Activated CD8-positive, alpha-beta memory T cell treated with anti-CD3 and anti-CD28 coated beads for 4 hours (primary cell): ENCODE measurements around the gene EXOG.
"Not testable (repeated sequence)": the region's sequence is repeated elsewhere in the genome, so short reads cannot be mapped to it uniquely, and the experiment has no call there.

Experiments
- DNase-seq, 2 donors: peaks; one replicate each; pipeline ENCODE4 v3.0.0-alpha.2; 2020; ENCODE audit warnings: low read depth in 2 of 2

EXOG gene

DNA sequence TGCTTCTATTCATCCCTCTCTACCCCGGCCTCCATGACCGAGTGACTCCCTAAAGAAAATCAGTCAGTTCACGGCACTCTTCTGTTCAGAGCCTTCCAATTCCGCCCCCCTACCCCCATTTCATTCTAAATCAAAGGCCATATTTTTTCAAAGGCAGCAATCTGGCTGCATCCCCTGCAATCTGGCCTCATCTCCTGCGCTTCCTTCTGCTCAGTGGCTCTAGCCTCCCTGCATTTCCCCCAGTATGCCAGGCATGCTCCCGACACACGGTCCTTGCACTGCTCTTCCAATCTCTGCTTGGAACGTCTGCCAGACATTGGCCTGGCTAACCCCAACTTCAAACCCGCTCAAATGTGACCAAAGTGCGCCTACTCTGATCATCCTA, 67.7 kb downstream of the EXOG start:
- no peak for DNase-seq

DNA sequence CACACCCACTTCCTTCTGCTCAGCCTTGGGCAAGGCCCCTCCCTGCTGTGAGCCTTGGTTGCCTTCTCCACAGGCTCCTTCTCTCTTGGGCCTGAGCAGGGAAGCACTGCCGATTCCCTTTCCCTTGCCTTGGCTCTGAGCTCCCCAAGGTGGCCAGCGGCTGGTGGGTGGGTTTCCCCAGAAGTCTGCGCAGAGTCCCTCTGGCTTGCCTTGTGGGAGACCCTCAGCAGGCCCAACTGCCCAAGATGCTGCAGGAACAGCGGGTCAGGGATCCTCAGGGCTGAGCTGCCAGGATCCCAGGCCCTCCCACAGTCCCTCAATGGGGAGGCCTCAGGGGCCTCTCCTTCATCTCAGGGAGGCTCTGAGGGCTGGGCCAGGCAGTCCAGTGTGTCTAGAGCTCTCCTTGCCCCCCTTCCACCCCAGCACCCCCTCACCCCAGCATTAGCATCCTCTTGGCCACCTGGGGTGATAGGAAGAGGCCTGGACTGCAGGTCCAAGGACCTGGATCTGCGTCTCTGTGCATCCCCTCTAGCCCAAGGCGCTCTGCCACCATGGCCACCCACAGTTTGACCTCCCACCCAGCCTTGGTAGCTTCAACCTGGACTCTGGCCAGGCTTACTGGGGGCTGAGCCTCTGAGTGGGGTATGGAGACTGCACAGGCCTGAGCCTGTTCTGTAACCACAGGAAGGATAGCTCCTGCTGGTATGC, 68.6 kb downstream of the EXOG start:
- DNase-seq: no peak

DNA sequence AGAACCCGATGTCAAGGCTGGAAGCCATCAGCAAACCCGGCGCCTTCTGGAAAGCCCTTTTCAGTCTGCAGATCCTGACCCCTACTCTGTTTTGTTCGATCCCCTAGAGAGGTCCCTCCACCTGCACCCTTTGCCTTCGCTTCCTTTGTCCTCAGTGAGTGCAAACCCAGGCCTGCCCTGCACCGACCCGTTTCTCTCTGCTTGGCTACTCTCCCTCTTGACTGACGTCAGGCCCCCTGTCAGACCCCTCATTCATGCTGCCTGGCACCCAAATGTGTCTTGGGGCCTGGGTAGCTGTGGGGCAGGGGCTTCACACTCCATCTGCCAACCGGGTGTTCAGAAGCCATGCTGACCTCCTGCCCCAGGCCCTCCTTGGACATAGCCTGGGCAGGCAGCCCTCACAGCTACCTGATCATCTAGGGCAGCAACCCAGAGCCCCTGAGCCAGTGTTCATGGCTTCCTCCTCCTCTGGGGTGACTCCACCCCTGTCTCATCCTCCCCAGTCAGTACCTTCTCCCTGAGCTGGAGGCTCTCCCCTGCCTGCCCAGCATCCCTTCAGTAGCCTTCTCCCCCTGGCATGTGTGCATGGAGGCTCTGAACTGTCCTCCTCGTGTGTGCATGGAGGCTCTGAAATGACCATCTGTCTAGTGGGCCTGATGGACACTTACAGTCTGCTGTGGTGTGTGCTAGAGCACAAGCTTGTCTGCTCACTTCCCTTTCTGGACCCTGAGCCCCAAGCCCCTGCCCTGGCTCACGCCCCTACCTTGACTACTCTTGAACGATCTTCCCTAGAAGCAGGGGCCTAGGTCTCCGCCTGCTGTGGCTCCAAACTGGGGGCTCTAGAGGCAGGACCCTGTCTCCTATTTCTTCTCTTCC, 69.4 kb downstream of the EXOG start:
- DNase-seq: no peak

DNA sequence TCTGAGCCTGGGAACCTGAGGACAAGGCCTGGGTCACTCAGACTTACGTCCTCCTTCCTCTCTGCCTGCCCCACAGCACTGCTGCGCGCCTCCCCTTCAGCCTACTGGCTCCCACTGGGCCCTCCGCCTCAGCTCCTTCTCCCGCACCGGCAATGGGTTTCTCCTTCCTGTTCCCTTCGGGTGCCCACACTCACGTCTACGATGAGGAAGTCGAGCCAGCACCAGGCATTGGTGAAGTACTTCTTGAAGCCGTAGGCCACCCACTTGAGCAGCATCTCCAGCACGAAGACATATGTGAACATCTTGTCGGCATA, 70.0 kb downstream of the EXOG start:
- no peak for DNase-seq

DNA sequence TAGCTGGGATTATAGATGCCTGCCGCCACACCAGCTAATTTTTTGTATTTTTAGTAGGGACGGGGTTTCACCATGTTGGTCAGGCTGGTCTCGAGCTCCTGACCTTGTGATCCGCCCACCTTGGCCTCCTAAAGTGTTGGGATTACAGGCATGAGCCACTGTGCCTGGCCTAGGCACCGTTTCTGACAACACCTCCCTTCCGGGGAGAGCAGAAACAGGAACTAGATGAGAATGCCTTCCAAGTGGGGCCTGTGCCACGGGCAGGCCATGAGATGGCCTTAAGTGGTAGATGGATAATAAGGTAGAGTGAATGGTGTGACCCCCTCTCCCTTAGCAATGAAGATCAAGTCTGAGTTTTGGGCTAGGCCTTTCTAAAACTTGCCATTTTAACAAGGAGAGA, 70.7 kb downstream of the EXOG start:
- DNase-seq: not testable (repeated sequence)

DNA sequence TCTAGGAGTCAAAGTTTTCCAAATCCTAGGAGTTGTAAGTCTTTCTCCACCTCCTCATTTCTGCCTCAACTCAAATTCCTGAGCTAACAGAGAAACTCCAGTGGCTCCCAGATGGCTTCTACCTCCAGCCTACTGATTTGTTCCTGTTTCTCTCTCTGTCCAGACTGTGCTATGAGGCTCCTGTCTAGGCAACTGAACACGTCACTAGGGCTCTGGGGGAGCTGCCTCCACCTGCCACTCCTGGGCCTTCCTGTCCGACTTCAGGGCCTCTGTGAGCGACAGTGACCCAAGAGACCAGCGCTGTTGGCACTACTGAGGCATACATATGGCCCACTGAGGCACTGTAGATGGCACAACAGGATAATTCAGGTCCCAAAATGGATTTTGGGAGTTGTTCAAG, 71.4 kb downstream of the EXOG start:
- DNase-seq: no peak

DNA sequence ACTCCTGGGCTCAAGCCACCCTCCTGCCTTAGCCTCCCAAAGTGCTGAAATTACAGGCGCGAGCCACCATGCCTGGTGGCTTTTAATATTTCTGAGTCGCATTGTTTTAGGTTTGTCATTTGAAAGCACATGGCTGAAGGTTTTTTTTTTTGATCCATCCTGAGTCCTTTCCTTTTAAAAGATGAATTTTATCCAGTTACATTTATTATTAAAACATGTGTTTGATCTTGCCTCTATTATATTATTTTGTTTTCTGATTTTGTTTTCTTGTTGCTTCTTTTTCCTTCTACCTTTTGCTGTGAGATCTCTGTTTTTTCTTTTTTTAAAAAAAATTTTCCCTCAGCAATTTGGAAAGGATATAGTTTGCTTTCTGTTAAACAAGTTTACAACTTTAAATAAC, 77.0 kb downstream of the EXOG start:
- DNase-seq: no peak

DNA sequence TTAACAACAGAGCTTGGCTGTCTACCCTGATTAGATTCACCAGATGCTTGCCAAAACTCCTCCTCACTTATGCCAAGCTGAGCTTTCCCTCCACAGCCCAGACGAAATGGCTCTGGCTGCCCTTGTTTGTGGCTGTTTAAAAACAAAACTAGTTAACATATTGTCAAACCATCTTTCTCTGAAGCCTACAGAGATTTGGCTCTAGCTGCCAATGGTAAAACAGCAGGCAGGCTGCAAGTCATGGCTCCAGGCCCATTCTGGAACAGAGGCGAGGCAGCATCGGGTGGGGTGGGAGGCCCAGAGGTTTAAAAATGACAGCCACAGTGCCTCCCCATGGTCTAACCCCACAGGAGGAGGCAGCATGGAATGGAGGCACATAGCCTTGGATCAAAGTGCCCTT, 77.4 kb downstream of the EXOG start:
- DNase-seq: no peak

DNA sequence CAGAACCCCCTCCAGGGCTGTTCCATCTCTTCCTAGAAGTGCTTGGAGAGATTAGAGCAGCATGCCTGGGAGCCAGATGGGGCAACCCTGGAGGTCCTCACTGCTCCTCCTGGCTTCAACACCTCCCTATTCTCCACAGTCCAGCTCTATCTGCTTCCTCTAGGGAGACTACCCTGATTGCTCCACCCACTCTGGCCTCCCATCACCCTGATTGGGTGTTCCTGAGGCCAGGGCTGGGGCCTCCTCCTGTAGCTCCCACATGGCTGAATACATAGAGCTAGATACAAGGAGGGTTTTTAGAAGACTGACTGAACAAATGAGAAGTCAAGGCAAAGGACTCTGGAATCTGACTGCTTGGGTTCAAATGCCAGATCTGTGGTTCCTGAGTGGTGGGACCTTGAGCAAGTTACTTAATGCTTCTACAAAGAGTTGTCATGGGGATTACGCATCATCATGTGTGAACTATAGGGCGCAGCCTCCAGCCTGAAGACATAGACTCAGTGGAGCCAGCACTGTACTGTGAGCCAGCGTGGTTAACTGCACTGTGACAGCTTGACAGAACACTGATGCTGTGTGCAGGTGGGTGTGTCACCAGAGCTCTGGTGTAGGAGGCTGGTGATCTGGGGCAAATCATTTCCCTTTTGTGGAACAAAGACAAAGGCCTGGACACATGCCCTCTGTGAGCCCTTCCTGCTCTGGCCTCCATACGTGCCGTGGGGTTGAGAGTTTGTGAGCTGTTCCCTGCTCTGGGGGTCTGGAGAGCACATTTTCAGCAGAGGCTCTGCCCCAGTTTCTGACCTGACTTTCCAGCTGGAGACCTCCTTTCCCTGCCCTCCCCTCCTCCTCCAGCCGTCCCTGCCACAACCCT, 78.5 kb downstream of the EXOG start:
- no peak for DNase-seq

DNA sequence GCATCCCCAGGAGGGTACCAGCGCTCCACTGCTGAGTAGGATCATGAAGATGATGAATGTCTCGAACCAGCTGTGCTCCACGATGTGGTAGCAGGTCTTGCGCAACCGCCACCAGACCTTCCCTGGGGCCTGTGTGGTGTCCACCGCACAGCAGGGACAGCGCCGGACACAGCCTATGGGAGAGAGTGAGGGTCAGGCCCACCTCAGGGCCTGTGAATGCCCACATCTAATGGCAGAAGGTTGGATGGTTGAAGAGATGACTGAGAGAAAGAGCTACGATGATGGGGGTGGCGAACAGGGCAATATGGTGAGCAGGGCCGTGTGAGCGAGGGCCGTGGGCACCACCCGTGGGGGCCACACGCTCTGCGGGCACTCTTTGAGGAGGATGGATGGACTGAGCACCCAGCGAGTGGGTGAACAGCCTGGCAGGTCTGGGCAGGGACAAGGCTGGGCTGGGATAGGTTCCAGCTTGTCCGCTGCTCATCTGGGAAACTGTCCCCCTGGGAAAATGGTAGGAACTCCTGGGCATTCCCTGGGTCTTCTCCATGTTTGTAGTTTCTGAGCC, 79.2 kb downstream of the EXOG start:
- DNase-seq: no peak
